Mesenchymal stem cell (in vitro differentiated cells and primary cell): ENCODE measurements around the gene PARVB. TPM values are rescaled to one million over a fixed set of nuclear protein-coding genes. Genes with fewer than 3 reads are reported as not detected.

Source experiments
- DNase-seq: peaks from one replicate; pipeline ENCODE4 v3.0.0-alpha.2; 2013
- H2AFZ ChIP-seq: one replicate; pipeline ENCODE4 v1.6.1; 2013; ENCODE audit warnings: low read depth, mild to moderate bottlenecking, control low read depth, inconsistent platforms, low read length, moderate library complexity
- H2AK5ac ChIP-seq: 2 replicates; pipeline ENCODE4 v1.6.1; 2013; ENCODE audit warnings: low read length, moderate library complexity, mild to moderate bottlenecking, inconsistent platforms; ENCODE audit not compliant: severe bottlenecking
- H2BK120ac ChIP-seq: one replicate; pipeline ENCODE4 v1.6.1; 2013; ENCODE audit warnings: low read depth, mild to moderate bottlenecking, inconsistent platforms, low read length, moderate library complexity
- H2BK12ac ChIP-seq, 2 experiments: one replicate each; pipeline ENCODE4 v1.6.1; 2013; ENCODE audit warnings: inconsistent platforms in 2 of 2, low read length in 2 of 2, mild to moderate bottlenecking in 2 of 2, moderate library complexity in 2 of 2, control low read depth in 1 of 2
- H2BK15ac ChIP-seq: one replicate; pipeline ENCODE4 v1.6.1; 2013; ENCODE audit warnings: mild to moderate bottlenecking, low read depth, inconsistent platforms; ENCODE audit not compliant: poor library complexity, severe bottlenecking
- H2BK5ac ChIP-seq: 2 replicates; pipeline ENCODE4 v1.6.1; 2013; ENCODE audit warnings: low read depth, mild to moderate bottlenecking, low read length, control low read depth, inconsistent platforms; ENCODE audit not compliant: poor library complexity, severe bottlenecking
- H3K14ac ChIP-seq, 2 experiments: one replicate each; pipeline ENCODE4 v1.6.1; 2013; ENCODE audit warnings: inconsistent platforms in 2 of 2, low read length in 2 of 2, control low read depth in 1 of 2, mild to moderate bottlenecking in 1 of 2, moderate library complexity in 1 of 2
- H3K18ac ChIP-seq, 2 experiments: one replicate each; pipeline ENCODE4 v1.6.1; 2013; ENCODE audit warnings: inconsistent platforms in 2 of 2, low read length in 2 of 2, control low read depth in 1 of 2, low read depth in 1 of 2, mild to moderate bottlenecking in 1 of 2
- H3K23ac ChIP-seq, 2 experiments: one replicate each; pipeline ENCODE4 v1.6.1; 2013; ENCODE audit warnings: inconsistent platforms in 2 of 2, low read length in 2 of 2, mild to moderate bottlenecking in 2 of 2, moderate library complexity in 2 of 2, control low read depth in 1 of 2
- H3K27ac ChIP-seq: 2 replicates; pipeline ENCODE4 v1.5.1; 2013; ENCODE audit warnings: mild to moderate bottlenecking, moderate library complexity, low read length, control low read depth, inconsistent platforms; ENCODE audit not compliant: poor library complexity, severe bottlenecking
- H3K27me3 ChIP-seq, 2 experiments: 2 replicates each; pipeline versions ENCODE4 v1.6.1 to v1.7.0; 2013; ENCODE audit warnings: low read length in 2 of 2, mild to moderate bottlenecking in 2 of 2, moderate library complexity in 2 of 2, control low read depth in 1 of 2, inconsistent platforms in 1 of 2; ENCODE audit not compliant: control insufficient read depth in 1 of 2, insufficient read depth in 1 of 2
- H3K36me3 ChIP-seq, 2 experiments: 2 replicates each; pipeline versions ENCODE4 v1.6.1 to v1.7.0; 2013; ENCODE audit warnings: low read length in 2 of 2, control low read depth in 1 of 2, inconsistent platforms in 1 of 2, low read depth in 1 of 2, mild to moderate bottlenecking in 1 of 2; ENCODE audit not compliant: insufficient read depth in 2 of 2, control insufficient read depth in 1 of 2
- H3K4ac ChIP-seq, 2 experiments: one replicate each; pipeline ENCODE4 v1.6.1; 2013; ENCODE audit warnings: inconsistent platforms in 2 of 2, low read length in 2 of 2, mild to moderate bottlenecking in 2 of 2, moderate library complexity in 2 of 2, control low read depth in 1 of 2, low read depth in 1 of 2
- H3K4me1 ChIP-seq: 2 replicates; pipeline ENCODE4 v1.6.1; 2013; ENCODE audit warnings: low read depth, low read length, control low read depth; ENCODE audit not compliant: control insufficient read depth, insufficient read depth
- H3K4me2 ChIP-seq: 2 replicates; pipeline ENCODE4 v1.6.1; 2013; ENCODE audit warnings: low read length, mild to moderate bottlenecking, inconsistent platforms; ENCODE audit not compliant: poor library complexity, severe bottlenecking
- H3K4me3 ChIP-seq, 2 experiments: 2 replicates each; pipeline versions ENCODE4 v1.5.1 to v1.7.0; 2013; ENCODE audit warnings: low read length in 2 of 2, mild to moderate bottlenecking in 2 of 2, control low read depth in 1 of 2, low read depth in 1 of 2; ENCODE audit not compliant: insufficient read depth in 1 of 2
- H3K79me1 ChIP-seq: replicated peaks from 2 replicates; pipeline ENCODE4 v1.6.1; 2013; ENCODE audit warnings: mild to moderate bottlenecking, control low read depth, low read length, inconsistent platforms; ENCODE audit not compliant: poor library complexity, severe bottlenecking
- H3K9ac ChIP-seq: 2 replicates; pipeline ENCODE4 v1.7.0; 2013; ENCODE audit warnings: mild to moderate bottlenecking, low read length, moderate library complexity
- H3K9me3 ChIP-seq: 2 replicates; pipeline ENCODE4 v1.7.0; 2013; ENCODE audit warnings: mild to moderate bottlenecking, low read length; ENCODE audit not compliant: control insufficient read depth
- H4K8ac ChIP-seq: one replicate; pipeline ENCODE4 v1.6.1; 2013; ENCODE audit warnings: inconsistent platforms, mild to moderate bottlenecking, low read length, moderate library complexity
- H4K91ac ChIP-seq: one replicate; pipeline ENCODE4 v1.6.1; 2013; ENCODE audit warnings: mild to moderate bottlenecking, low read length, inconsistent platforms
- WGBS: methylation state at CpG from one replicate; pipeline ENCODE4 v1.1.7; 2013; ENCODE audit warnings: mixed read lengths; 5-methylcytosine and 5-hydroxymethylcytosine counted together
- polyA plus RNA-seq, 2 experiments: library from polyadenylated mRNA; stranded (reverse); fragments of 200-250 nt; gene quantifications; one replicate each; pipeline ENCODE4 v1.2.3, GENCODE V29; 2013

Gene PARVB
- 14.6 TPM for polyA plus RNA-seq (2013, experiment 1 of 2)
- polyA plus RNA-seq (2013, experiment 2 of 2): 13.4 TPM

- DNase-seq: peak; percentile 36
- Histone ChIP-seq H2BK120ac (peak within 1 kb of the TSS; percentile 88), H3K4ac (peak within 1 kb of the TSS; percentile 30 to 90), H2BK5ac (no peak within 1 kb of the TSS), H2BK12ac (peak within 1 kb of the TSS in 1 of 2 experiments; percentile 70), H3K18ac (peak within 1 kb of the TSS; percentile 41 to 86), H3K27me3 (no peaks in the 10 kb centered on the region), H3K4me1 (peaks cover 14% of the 10 kb centered on the region), H2BK15ac (peak within 1 kb of the TSS; percentile 82), H3K4me2 (peak within 1 kb of the TSS; percentile 75), H3K79me1 (peaks cover 3% of the 10 kb centered on the region), H2AK5ac (no peak within 1 kb of the TSS), H3K14ac (peak within 1 kb of the TSS in 1 of 2 experiments; percentile 90), H3K9me3 (no peaks in the 10 kb centered on the region), H3K36me3 (no peaks in the 10 kb centered on the region), H4K91ac (peak within 1 kb of the TSS; percentile 72), H4K8ac (peak within 1 kb of the TSS; percentile 83), H3K23ac (peak within 1 kb of the TSS in 1 of 2 experiments; percentile 87), H2AFZ (peak within 1 kb of the TSS; percentile 74), H3K9ac (peak within 1 kb of the TSS; percentile 94), H3K4me3 (peak within 1 kb of the TSS; percentile 61 to 88), H3K27ac (no peak within 1 kb of the TSS)
- WGBS: 6% methylated on average over 57 of the region's 83 CpGs
Observed at GRCh38 chr22:44024288-44024921, at the start of gene PARVB. Gene PARVB, plus strand, starts transcription at chr22:44024302. Its CDS starts 38 bp downstream, at chr22:44024340.

GRCh38 chr22:43975041-43975440 lies 49.1 kb upstream of the PARVB start:
- Histone ChIP-seq H3K79me1 (peaks cover 26% of the 10 kb centered on the region), H3K4me2 (no peak overlapping the region), H4K8ac (no peak overlapping the region), H4K91ac (no peak overlapping the region), H3K9ac (no peak overlapping the region), H3K4ac (no peak overlapping the region), H3K4me3 (no peak overlapping the region), H3K4me1 (no peaks in the 10 kb centered on the region), H3K14ac (no peak overlapping the region), H2BK15ac (no peak overlapping the region), H2BK12ac (no peak overlapping the region), H2AK5ac (no peak overlapping the region), H3K27me3 (no peaks in the 10 kb centered on the region), H2BK120ac (no peak overlapping the region), H3K27ac (no peak overlapping the region), H3K23ac (no peak overlapping the region), H2AFZ (no peak overlapping the region), H2BK5ac (no peak overlapping the region), H3K36me3 (peaks cover 71 to 97% of the 10 kb centered on the region in 2 experiments), H3K9me3 (no peaks in the 10 kb centered on the region), H3K18ac (no peak overlapping the region)
- 70% methylated on average over 4 of the region's 4 CpGs for WGBS
- no peak for DNase-seq

GRCh38 chr22:43976861-43977795 lies 47.0 kb upstream of the PARVB start:
- no peak overlapping the region for H3K27ac ChIP-seq
- no peak overlapping the region for H2BK15ac ChIP-seq
- peaks cover 74 to 99% of the 10 kb centered on the region in 2 experiments for H3K36me3 ChIP-seq
- H3K14ac ChIP-seq: no peak overlapping the region
- no peak overlapping the region for H2AK5ac ChIP-seq
- no peak overlapping the region for H3K18ac ChIP-seq
- H3K4ac ChIP-seq: no peak overlapping the region
- no peaks in the 10 kb centered on the region for H3K27me3 ChIP-seq
- no peak overlapping the region for H3K4me2 ChIP-seq
- H3K4me3 ChIP-seq: no peak overlapping the region
- no peak overlapping the region for H3K23ac ChIP-seq
- no peak for DNase-seq
- no peak overlapping the region for H2BK120ac ChIP-seq
- WGBS: 97% methylated on average over 19 of the region's 19 CpGs
- no peak overlapping the region for H4K91ac ChIP-seq
- H2BK5ac ChIP-seq: no peak overlapping the region
- no peak overlapping the region for H4K8ac ChIP-seq
- no peak overlapping the region for H2AFZ ChIP-seq
- peaks cover 17% of the 10 kb centered on the region for H3K79me1 ChIP-seq
- H3K9me3 ChIP-seq: no peaks in the 10 kb centered on the region
- H2BK12ac ChIP-seq: no peak overlapping the region
- H3K9ac ChIP-seq: no peak overlapping the region
- no peaks in the 10 kb centered on the region for H3K4me1 ChIP-seq

GRCh38 chr22:43978558-43978957 lies 45.5 kb upstream of the PARVB start:
- Histone ChIP-seq H3K4me1 (no peaks in the 10 kb centered on the region), H3K9me3 (no peaks in the 10 kb centered on the region), H2BK12ac (no peak overlapping the region), H3K14ac (no peak overlapping the region), H3K4me3 (no peak overlapping the region), H4K91ac (no peak overlapping the region), H2AFZ (no peak overlapping the region), H3K27ac (no peak overlapping the region), H4K8ac (no peak overlapping the region), H3K23ac (no peak overlapping the region), H3K27me3 (no peaks in the 10 kb centered on the region), H3K4me2 (no peak overlapping the region), H2BK5ac (no peak overlapping the region), H3K36me3 (peaks cover 71 to 97% of the 10 kb centered on the region in 2 experiments), H3K79me1 (peaks cover 14% of the 10 kb centered on the region), H3K18ac (no peak overlapping the region), H2BK15ac (no peak overlapping the region), H2BK120ac (no peak overlapping the region), H2AK5ac (no peak overlapping the region), H3K4ac (no peak overlapping the region), H3K9ac (no peak overlapping the region)
- no peak for DNase-seq
- WGBS: 97% methylated on average over 4 of the region's 4 CpGs
